Measurements from ENCODE around the gene KMT2A.

KMT2A gene

GRCh38 chr11:118484405-118484804 lies 48.1 kb downstream of the KMT2A start:
- no peak for FAIRE-seq
- no peak for DNase-seq (ENCODE audit: low spot score)

GRCh38 chr11:118485273-118485672 lies 49.0 kb downstream of the KMT2A start:
- DNase-seq (ENCODE audit: low spot score) (no peak), FAIRE-seq (no peak)

- peak; percentile 56 for DNase-seq (ENCODE audit: low spot score)
- no peak for FAIRE-seq
Observed at GRCh38 chr11:118488480-118489109, 52.3 kb downstream of the KMT2A start.

- no peak for DNase-seq (ENCODE audit: low spot score)
- FAIRE-seq: no peak
Observed at GRCh38 chr11:118491041-118491440, 54.7 kb downstream of the KMT2A start.

- DNase-seq (ENCODE audit: low spot score) (peak; percentile 21), FAIRE-seq (no peak)
Observed at GRCh38 chr11:118497831-118498230, 61.5 kb downstream of the KMT2A start.

- no peak for FAIRE-seq
- no peak for DNase-seq (ENCODE audit: low spot score)
Observed at GRCh38 chr11:118503216-118503615, 66.9 kb downstream of the KMT2A start.

- DNase-seq (ENCODE audit: low spot score) (no peak), FAIRE-seq (no peak)
Observed at GRCh38 chr11:118511601-118512000, 75.3 kb downstream of the KMT2A start.

GRCh38 chr11:118514103-118514502 lies 77.8 kb downstream of the KMT2A start:
- no peak for FAIRE-seq
- no peak for DNase-seq (ENCODE audit: low spot score)

GRCh38 chr11:118519549-118519948 lies 83.3 kb downstream of the KMT2A start:
- no peak for DNase-seq (ENCODE audit: low spot score)
- FAIRE-seq: no peak

GRCh38 chr11:118521892-118522311 lies 85.6 kb downstream of the KMT2A start:
- no peak for DNase-seq (ENCODE audit: low spot score)
- FAIRE-seq: no peak

GRCh38 chr11:118522571-118523072 lies 86.3 kb downstream of the KMT2A start:
- peak; percentile 32 for DNase-seq (ENCODE audit: low spot score)
- no peak for FAIRE-seq

- FAIRE-seq (no peak), DNase-seq (ENCODE audit: low spot score) (no peak)
Observed at GRCh38 chr11:118524356-118524755, 88.1 kb downstream of the KMT2A start.

- FAIRE-seq (no peak), DNase-seq (ENCODE audit: low spot score) (no peak)
Observed at GRCh38 chr11:118524757-118525470, 88.6 kb downstream of the KMT2A start.

GRCh38 chr11:118526688-118527087 lies 90.4 kb downstream of the KMT2A start:
- FAIRE-seq (no peak), DNase-seq (ENCODE audit: low spot score) (no peak)

- DNase-seq (ENCODE audit: low spot score) (no peak), FAIRE-seq (no peak)
Observed at GRCh38 chr11:118527109-118527508, 90.8 kb downstream of the KMT2A start, which contains the start of gene TTC36. Gene TTC36, plus strand, starts transcription at chr11:118527474. Its CDS starts 21 bp downstream, at chr11:118527495.

- no peak for DNase-seq (ENCODE audit: low spot score)
- FAIRE-seq: no peak
Observed at GRCh38 chr11:118528511-118528910, 92.2 kb downstream of the KMT2A start.

GRCh38 chr11:118529584-118530175 lies 93.4 kb downstream of the KMT2A start:
- FAIRE-seq (no peak), DNase-seq (ENCODE audit: low spot score) (no peak)

GRCh38 chr11:118530180-118530682 lies 93.9 kb downstream of the KMT2A start:
- DNase-seq (ENCODE audit: low spot score) (no peak), FAIRE-seq (no peak)

GRCh38 chr11:118530683-118531596 lies 94.6 kb downstream of the KMT2A start, which contains the start of gene TMEM25:
Gene TMEM25, plus strand, starts transcription at chr11:118531192. Its CDS starts 610 bp downstream, at chr11:118531802.
- peak; percentile 58 for FAIRE-seq

GRCh38 chr11:118531597-118532084 lies 95.3 kb downstream of the KMT2A start:
- no peak for FAIRE-seq
- DNase-seq (ENCODE audit: low spot score): peak; percentile 17

More at GRCh38 chr11:118530683-118531596, 94.6 kb downstream of the KMT2A start, which contains the start of gene TMEM25:
- peak; percentile 81 for DNase-seq (ENCODE audit: low spot score)

GRCh38 chr11:118532091-118532490 lies 95.8 kb downstream of the KMT2A start:
- FAIRE-seq (no peak), DNase-seq (ENCODE audit: low spot score) (no peak)
